ENCODE data around the gene CNRIP1. TPM values are rescaled to one million over a fixed set of nuclear protein-coding genes. Genes with fewer than 3 reads are reported as not detected.
A peak's percentile ranks its signal among the peaks of the same experiment; 100 is the strongest.

The CNRIP1 gene
- total RNA-seq, 5 donors from 2014 or later (not counting 1 experiment from before 2014, with no cell fraction given): 0.53 to 0.63 (median 0.59) TPM; not detected in 2

GRCh38 chr2:68272246-68272994 lies 47.3 kb downstream of the CNRIP1 start:
- Histone ChIP-seq H3K36me3 (ENCODE audit: control insufficient read depth in 2 of 2, extremely low read depth in 1 of 2, insufficient read depth in 1 of 2, low read length in 1 of 2) (no peaks in the 10 kb centered on the region), H3K9me3 (no peaks in the 10 kb centered on the region), H3K27ac (ENCODE audit: low read length) (no peak overlapping the region), H3K4me3 (ENCODE audit: control insufficient read depth in 1 of 2, extremely low read depth in 1 of 2, low read length in 1 of 2) (no peak overlapping the region), H3K4me1 (ENCODE audit: control insufficient read depth in 1 of 2, extremely low read depth in 1 of 2, insufficient read depth in 2 of 2, low read length in 2 of 2) (no peaks in the 10 kb centered on the region), H3K27me3 (replicated peaks in 1 of 2; ENCODE audit: control insufficient read depth in 2 of 2, extremely low read depth in 1 of 2, insufficient read depth in 2 of 2, low read length in 1 of 2) (peaks cover 0 to 2% of the 10 kb centered on the region in 2 experiments)
- WGBS (ENCODE audit: insufficient coverage): no CpG with 5 or more reads among the region's 2 CpGs
- Mint-ChIP-seq H3K36me3 (no peaks in the 10 kb centered on the region), H3K4me3 (no peak overlapping the region), H3K27me3 (peaks cover 6 to 22% of the 10 kb centered on the region in 2 donors), H3K27ac (no peak overlapping the region), H3K4me1 (no peaks in the 10 kb centered on the region), H3K9me3 (no peaks in the 10 kb centered on the region)
- DNase-seq (no peak), ATAC-seq (replicated peaks in 1 of 4) (no peak)
- ChIA-PET POLR2A (interaction anchor here in 1 of 2 donors (0.6 kb wide), 2 partner anchors 31 to 61 kb away, joined by 3 to 12 read pairs; no protein-coding TSS in a partner anchor), CTCF (interaction anchor here in 1 of 2 donors (0.8 to 1.3 kb wide), 2 partner anchors 8 to 10 kb away, joined by 3 read pairs; no protein-coding TSS in a partner anchor)

DNA sequence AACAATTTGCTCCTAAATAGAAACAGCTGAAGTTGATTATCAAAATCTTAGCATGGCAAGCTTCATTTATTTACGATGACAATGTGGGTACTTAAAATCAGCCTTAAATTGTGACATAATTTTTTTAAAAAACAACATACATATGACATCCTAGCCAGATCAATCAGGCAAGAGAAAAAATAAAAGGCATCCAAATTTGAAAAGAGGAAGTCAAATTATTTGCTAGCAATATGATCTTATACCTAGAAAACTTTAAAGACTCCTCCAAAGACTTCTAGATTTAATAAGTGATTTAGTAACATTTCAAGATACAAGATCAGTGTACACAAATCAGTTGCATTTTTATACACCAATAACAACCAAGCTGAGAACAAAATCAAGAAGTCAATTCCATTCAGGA lies 53.1 kb downstream of the CNRIP1 start:
- CTCF ChIA-PET: interaction anchor here in 1 of 2 donors (0.7 kb wide), 1 partner anchor 221 kb away, joined by 3 read pairs; no protein-coding TSS in a partner anchor
- H3K27me3 Mint-ChIP-seq: no peaks in the 10 kb centered on the region
- H3K27me3 ChIP-seq (replicated peaks in 1 of 2; ENCODE audit: control insufficient read depth in 2 of 2, extremely low read depth in 1 of 2, insufficient read depth in 2 of 2, low read length in 1 of 2): no peaks in the 10 kb centered on the region
- WGBS (ENCODE audit: insufficient coverage): no CpG with 5 or more reads among the region's 1 CpG
- H3K4me3 ChIP-seq (ENCODE audit: control insufficient read depth in 1 of 2, extremely low read depth in 1 of 2, low read length in 1 of 2): no peak overlapping the region
- H3K36me3 ChIP-seq (ENCODE audit: control insufficient read depth in 2 of 2, extremely low read depth in 1 of 2, insufficient read depth in 1 of 2, low read length in 1 of 2): no peaks in the 10 kb centered on the region
- no peaks in the 10 kb centered on the region for H3K36me3 Mint-ChIP-seq
- no peak overlapping the region for H3K27ac ChIP-seq (ENCODE audit: low read length)
- H3K27ac Mint-ChIP-seq: no peak overlapping the region
- ATAC-seq (replicated peaks in 1 of 4) (no peak), DNase-seq (no peak)
- H3K4me3 Mint-ChIP-seq: no peak overlapping the region
- no peaks in the 10 kb centered on the region for H3K9me3 ChIP-seq
- H3K4me1 Mint-ChIP-seq: no peaks in the 10 kb centered on the region
- no peaks in the 10 kb centered on the region for H3K9me3 Mint-ChIP-seq
- POLR2A ChIA-PET: interaction anchor here in 1 of 2 donors (0.9 kb wide), 1 partner anchor 130 kb away, joined by 4 read pairs; no protein-coding TSS in a partner anchor
- H3K4me1 ChIP-seq (ENCODE audit: control insufficient read depth in 1 of 2, extremely low read depth in 1 of 2, insufficient read depth in 2 of 2, low read length in 2 of 2): no peaks in the 10 kb centered on the region

DNA sequence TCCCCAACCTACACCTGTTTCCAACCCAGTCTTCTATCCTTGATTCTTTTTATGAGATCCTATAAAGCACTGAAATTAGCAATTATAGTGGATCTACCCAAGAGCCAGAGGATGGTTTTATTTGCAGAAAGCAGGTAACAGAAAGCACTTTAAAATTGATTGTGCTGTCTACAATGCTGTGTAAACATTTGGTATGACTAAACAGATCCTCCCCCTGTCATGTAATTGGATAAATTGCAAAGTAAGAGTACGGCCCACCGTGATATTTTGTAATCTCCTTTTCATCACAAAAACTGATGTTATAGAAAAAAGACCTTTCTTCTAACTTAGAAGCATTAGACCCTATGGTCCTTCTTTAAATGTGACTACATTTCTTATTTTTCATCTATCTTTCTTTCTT lies 56.1 kb downstream of the CNRIP1 start:
- Mint-ChIP-seq H3K4me3 (no peak overlapping the region), H3K4me1 (no peaks in the 10 kb centered on the region), H3K9me3 (no peaks in the 10 kb centered on the region), H3K27me3 (no peaks in the 10 kb centered on the region), H3K36me3 (no peaks in the 10 kb centered on the region), H3K27ac (no peak overlapping the region)
- Histone ChIP-seq H3K36me3 (ENCODE audit: control insufficient read depth in 2 of 2, extremely low read depth in 1 of 2, insufficient read depth in 1 of 2, low read length in 1 of 2) (no peaks in the 10 kb centered on the region), H3K27me3 (replicated peaks in 1 of 2; ENCODE audit: control insufficient read depth in 2 of 2, extremely low read depth in 1 of 2, insufficient read depth in 2 of 2, low read length in 1 of 2) (no peaks in the 10 kb centered on the region), H3K4me1 (ENCODE audit: control insufficient read depth in 1 of 2, extremely low read depth in 1 of 2, insufficient read depth in 2 of 2, low read length in 2 of 2) (no peaks in the 10 kb centered on the region), H3K4me3 (ENCODE audit: control insufficient read depth in 1 of 2, extremely low read depth in 1 of 2, low read length in 1 of 2) (no peak overlapping the region), H3K27ac (ENCODE audit: low read length) (no peak overlapping the region), H3K9me3 (no peaks in the 10 kb centered on the region)
- POLR2A ChIA-PET: interaction anchor here in 1 of 2 donors (0.5 kb wide), 1 partner anchor 201 kb away, joined by 4 read pairs; no protein-coding TSS in a partner anchor
- CTCF ChIA-PET: no interaction called here
- DNase-seq: no peak
- no CpG with 5 or more reads among the region's 2 CpGs for WGBS (ENCODE audit: insufficient coverage)
- ATAC-seq (replicated peaks in 1 of 4): no peak

DNA sequence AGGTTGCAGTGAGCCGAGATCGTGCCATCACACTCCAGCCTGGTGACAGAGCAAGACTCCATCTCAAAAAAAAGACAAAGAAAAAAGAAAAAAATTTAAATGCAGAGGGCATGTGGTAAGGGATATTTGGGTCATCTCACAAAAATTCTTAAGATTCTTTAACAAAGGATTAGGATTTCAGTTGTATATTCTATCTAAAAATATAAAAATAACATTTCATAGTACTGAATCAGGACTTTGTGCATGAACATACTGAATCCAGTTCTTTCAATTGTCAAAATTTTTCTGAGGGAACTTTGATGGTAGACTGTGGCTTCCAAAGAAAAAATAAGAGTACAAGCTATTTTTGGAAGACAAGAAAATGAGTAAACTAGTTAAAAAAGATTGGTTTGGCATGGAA lies 60.9 kb downstream of the CNRIP1 start:
- Histone ChIP-seq H3K27ac (ENCODE audit: low read length) (no peak overlapping the region), H3K27me3 (replicated peaks in 1 of 2; ENCODE audit: control insufficient read depth in 2 of 2, extremely low read depth in 1 of 2, insufficient read depth in 2 of 2, low read length in 1 of 2) (no peaks in the 10 kb centered on the region), H3K4me1 (ENCODE audit: control insufficient read depth in 1 of 2, extremely low read depth in 1 of 2, insufficient read depth in 2 of 2, low read length in 2 of 2) (peaks cover 0 to 7% of the 10 kb centered on the region in 2 experiments), H3K36me3 (ENCODE audit: control insufficient read depth in 2 of 2, extremely low read depth in 1 of 2, insufficient read depth in 1 of 2, low read length in 1 of 2) (no peaks in the 10 kb centered on the region), H3K4me3 (ENCODE audit: control insufficient read depth in 1 of 2, extremely low read depth in 1 of 2, low read length in 1 of 2) (no peak overlapping the region), H3K9me3 (no peaks in the 10 kb centered on the region)
- H3K4me3 Mint-ChIP-seq: no peak overlapping the region
- ATAC-seq (replicated peaks in 1 of 4) (no peak), DNase-seq (no peak)
- ChIA-PET POLR2A (interaction anchor here (0.8 to 0.9 kb wide), 2 partner anchors 17 to 63 kb away, joined by 3 read pairs; no protein-coding TSS in a partner anchor), CTCF (no interaction called here)
- no peaks in the 10 kb centered on the region for H3K9me3 Mint-ChIP-seq
- peaks cover 21 to 24% (median 23%) of the 10 kb centered on the region in 3 donors for H3K4me1 Mint-ChIP-seq
- no peaks in the 10 kb centered on the region for H3K27me3 Mint-ChIP-seq
- no CpG with 5 or more reads among the region's 2 CpGs for whole genome bisulfite sequencing (ENCODE audit: insufficient coverage)
- H3K36me3 Mint-ChIP-seq: no peaks in the 10 kb centered on the region
- H3K27ac Mint-ChIP-seq: no peak overlapping the region

GRCh38 chr2:68256093-68256450 lies 63.7 kb downstream of the CNRIP1 start:
- ChIA-PET CTCF (interaction anchor here in 1 of 2 donors (1.6 kb wide), 1 partner anchor 60 kb away, joined by 7 read pairs; no protein-coding TSS in a partner anchor), POLR2A (no interaction called here)
- H3K4me3 ChIP-seq (ENCODE audit: control insufficient read depth in 1 of 2, extremely low read depth in 1 of 2, low read length in 1 of 2): no peak overlapping the region
- H3K9me3 Mint-ChIP-seq: no peaks in the 10 kb centered on the region
- H3K4me1 Mint-ChIP-seq: peaks cover 28 to 40% (median 32%) of the 10 kb centered on the region in 3 donors
- H3K4me1 ChIP-seq (ENCODE audit: control insufficient read depth in 1 of 2, extremely low read depth in 1 of 2, insufficient read depth in 2 of 2, low read length in 2 of 2): peaks cover 0 to 13% of the 10 kb centered on the region in 2 experiments
- no peaks in the 10 kb centered on the region for H3K9me3 ChIP-seq
- ATAC-seq (replicated peaks in 1 of 4): no peak
- no peak overlapping the region for H3K4me3 Mint-ChIP-seq
- no peaks in the 10 kb centered on the region for H3K36me3 ChIP-seq (ENCODE audit: control insufficient read depth in 2 of 2, extremely low read depth in 1 of 2, insufficient read depth in 1 of 2, low read length in 1 of 2)
- H3K27ac ChIP-seq (ENCODE audit: low read length): no peak overlapping the region
- no peaks in the 10 kb centered on the region for H3K27me3 ChIP-seq (replicated peaks in 1 of 2; ENCODE audit: control insufficient read depth in 2 of 2, extremely low read depth in 1 of 2, insufficient read depth in 2 of 2, low read length in 1 of 2)
- no peaks in the 10 kb centered on the region for H3K27me3 Mint-ChIP-seq
- peak overlapping the region in 1 of 2 donors; percentile 8 for H3K27ac Mint-ChIP-seq
- H3K36me3 Mint-ChIP-seq: no peaks in the 10 kb centered on the region
- no CpG with 5 or more reads among the region's 1 CpG for WGBS (ENCODE audit: insufficient coverage)
- DNase-seq: no peak

GRCh38 chr2:68253219-68254068 lies 66.3 kb downstream of the CNRIP1 start:
- no peaks in the 10 kb centered on the region for H3K36me3 Mint-ChIP-seq
- H3K27ac Mint-ChIP-seq: peak overlapping the region; percentile 93 to 98
- H3K27ac ChIP-seq (ENCODE audit: low read length): peak overlapping the region; percentile 84
- peaks cover 43 to 56% (median 47%) of the 10 kb centered on the region in 3 donors for H3K4me1 Mint-ChIP-seq
- H3K9me3 Mint-ChIP-seq: no peaks in the 10 kb centered on the region
- ATAC-seq (replicated peaks in 1 of 4): no peak
- peak overlapping the region; percentile 82 to 90 for H3K4me3 ChIP-seq (ENCODE audit: control insufficient read depth in 1 of 2, extremely low read depth in 1 of 2, low read length in 1 of 2)
- ChIA-PET CTCF (interaction anchor here (0.5 to 2.0 kb wide), 6 partner anchors 30 to 199 kb away, joined by 3 to 12 read pairs (median 4); no protein-coding TSS in a partner anchor), POLR2A (interaction anchor here in 1 of 2 donors (0.7 kb wide), 1 partner anchor 99 kb away, joined by 6 read pairs; no protein-coding TSS in a partner anchor)
- H3K4me3 Mint-ChIP-seq: peak overlapping the region in 2 of 3 donors; percentile 93 to 94
- H3K27me3 Mint-ChIP-seq: no peaks in the 10 kb centered on the region
- H3K27me3 ChIP-seq (replicated peaks in 1 of 2; ENCODE audit: control insufficient read depth in 2 of 2, extremely low read depth in 1 of 2, insufficient read depth in 2 of 2, low read length in 1 of 2): no peaks in the 10 kb centered on the region
- peak in 9 of 35 experiments; percentile 5 to 53 (median 18) for DNase-seq
- H3K36me3 ChIP-seq (ENCODE audit: control insufficient read depth in 2 of 2, extremely low read depth in 1 of 2, insufficient read depth in 1 of 2, low read length in 1 of 2): no peaks in the 10 kb centered on the region
- WGBS (ENCODE audit: insufficient coverage): no CpG with 5 or more reads among the region's 15 CpGs
- H3K9me3 ChIP-seq: no peaks in the 10 kb centered on the region
- H3K4me1 ChIP-seq (ENCODE audit: control insufficient read depth in 1 of 2, extremely low read depth in 1 of 2, insufficient read depth in 2 of 2, low read length in 2 of 2): peaks cover 11 to 37% of the 10 kb centered on the region in 2 experiments
